Measurements from ENCODE around the gene LILRA1.

- TF ChIP-seq CTCF (IDR thresholded peaks at IDR 0.05), result no peak
- no peak for TF ChIP-seq POLR2AphosphoS5 (IDR thresholded peaks at IDR 0.05)
- TF ChIP-seq POLR2A (IDR thresholded peaks at IDR 0.05), result no peak
These were observed 18.8 kb upstream of the LILRA1 start for GRCh38 chr19:54574527-54575056.
